TTC549 (cell line): ENCODE measurements around the gene NKX2-4.

Source experiments
- FAIRE-seq: peaks from 2 replicates; lab custom pipeline; 2012; peaks lifted over from hg19 to GRCh38; lab: Jason Lieb, UNC

The NKX2-4 gene

GRCh38 chr20:21358737-21359136 is 38.6 kb downstream of the NKX2-4 start:
- FAIRE-seq: no peak

DNA sequence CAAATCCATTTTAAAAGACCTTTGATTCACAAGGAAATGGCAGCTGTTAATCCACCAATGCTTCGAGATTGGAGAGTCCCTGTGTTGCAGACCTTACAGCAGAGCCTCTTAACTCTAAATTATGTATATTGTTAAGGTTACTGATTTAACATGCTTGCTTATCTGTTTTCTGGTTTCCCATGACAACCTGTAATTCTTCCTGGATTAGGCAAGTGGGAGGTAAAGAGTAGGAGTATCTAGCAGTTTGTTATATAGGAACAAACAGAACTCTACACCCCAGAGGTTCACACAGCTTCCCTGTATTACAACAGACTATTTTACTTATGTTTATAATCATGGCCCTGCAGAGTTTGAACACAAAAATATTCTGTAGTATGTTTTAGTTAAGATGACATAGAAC is 39.5 kb downstream of the NKX2-4 start:
- FAIRE-seq: no peak

- no peak for FAIRE-seq
Observed at GRCh38 chr20:21356386-21356785, 40.9 kb downstream of the NKX2-4 start.

DNA sequence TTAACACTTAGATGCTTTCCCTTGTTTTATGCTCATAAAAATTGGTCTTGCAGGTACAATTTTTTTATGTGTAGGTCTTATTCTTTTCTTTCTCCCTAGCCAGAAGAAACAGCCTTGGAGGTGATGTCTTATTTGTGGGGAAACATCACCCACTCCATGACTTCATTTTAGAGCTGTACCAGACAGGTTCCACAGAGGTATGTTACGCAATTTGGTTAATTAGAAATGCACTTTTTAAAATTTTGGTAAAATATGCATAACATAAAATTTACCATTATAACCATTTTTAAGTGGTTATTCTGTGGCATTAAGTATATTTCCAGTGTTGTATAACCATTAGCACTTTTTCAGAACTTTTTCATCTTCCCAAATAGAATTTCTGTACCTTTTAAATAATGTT is 41.3 kb downstream of the NKX2-4 start:
- FAIRE-seq: no peak

DNA sequence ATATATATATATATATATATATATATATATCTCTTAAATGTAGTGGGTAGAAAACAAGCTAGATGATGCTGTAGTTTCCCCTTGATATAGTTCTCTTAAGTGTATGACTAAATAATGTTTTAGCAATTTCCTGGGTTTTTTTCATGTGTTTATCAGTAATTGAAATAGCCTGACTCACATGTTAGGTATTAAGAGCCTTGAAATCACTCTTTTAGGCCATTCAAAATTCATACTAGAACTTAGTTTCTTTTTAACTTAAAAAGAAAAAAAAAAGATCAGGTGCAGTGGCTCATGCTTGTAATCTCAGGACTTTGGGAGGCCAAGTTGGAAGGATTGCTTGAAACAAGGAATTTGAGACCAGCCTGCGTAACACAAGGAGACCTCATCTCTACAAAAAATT is 44.1 kb downstream of the NKX2-4 start:
- FAIRE-seq: no peak

DNA sequence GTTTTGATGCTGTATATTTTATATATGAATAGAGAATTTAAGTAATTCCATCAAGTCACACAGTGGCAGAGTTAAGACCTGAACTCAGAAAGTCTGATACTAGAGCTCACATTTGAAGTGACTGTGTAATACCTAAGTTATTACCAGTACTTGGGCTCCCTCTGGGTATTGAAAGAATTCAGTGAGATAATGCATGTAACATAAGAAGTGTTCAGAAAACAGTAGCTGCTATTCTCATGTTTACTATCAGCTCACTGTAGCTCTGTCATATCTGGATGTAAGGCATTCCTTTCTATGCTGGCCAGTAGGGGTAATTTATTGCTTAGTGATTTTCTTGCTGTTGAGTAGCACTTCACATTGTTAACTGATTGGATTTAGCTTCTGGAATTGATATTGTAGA is 44.6 kb downstream of the NKX2-4 start:
- FAIRE-seq: no peak
